GM18907 (cell line): ENCODE measurements around the gene BLID.

Source experiments
- ATAC-seq: cut with Tn5 transposase; IDR thresholded peaks from one replicate; pipeline ENCODE4 v1.9.1; 2021; ENCODE audit warnings: mild to moderate bottlenecking, moderate library complexity; ENCODE audit not compliant: unreplicated experiment

BLID gene

GRCh38 chr11:122140500-122140899 is 24.5 kb upstream of the BLID start:
- ATAC-seq: no peak

DNA sequence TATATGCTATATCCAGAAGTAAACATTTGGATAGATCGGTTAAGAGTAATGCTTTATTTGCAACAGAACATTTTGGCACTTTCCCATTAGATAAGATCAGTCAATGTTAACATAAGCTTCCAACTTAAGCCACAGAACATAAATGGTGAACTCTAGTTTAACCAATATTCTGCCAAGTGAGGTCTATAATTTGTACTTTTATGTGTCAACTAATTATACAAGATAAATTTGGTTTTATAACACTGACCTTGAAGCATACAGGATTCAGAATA is 23.5 kb upstream of the BLID start:
- no peak for ATAC-seq

DNA sequence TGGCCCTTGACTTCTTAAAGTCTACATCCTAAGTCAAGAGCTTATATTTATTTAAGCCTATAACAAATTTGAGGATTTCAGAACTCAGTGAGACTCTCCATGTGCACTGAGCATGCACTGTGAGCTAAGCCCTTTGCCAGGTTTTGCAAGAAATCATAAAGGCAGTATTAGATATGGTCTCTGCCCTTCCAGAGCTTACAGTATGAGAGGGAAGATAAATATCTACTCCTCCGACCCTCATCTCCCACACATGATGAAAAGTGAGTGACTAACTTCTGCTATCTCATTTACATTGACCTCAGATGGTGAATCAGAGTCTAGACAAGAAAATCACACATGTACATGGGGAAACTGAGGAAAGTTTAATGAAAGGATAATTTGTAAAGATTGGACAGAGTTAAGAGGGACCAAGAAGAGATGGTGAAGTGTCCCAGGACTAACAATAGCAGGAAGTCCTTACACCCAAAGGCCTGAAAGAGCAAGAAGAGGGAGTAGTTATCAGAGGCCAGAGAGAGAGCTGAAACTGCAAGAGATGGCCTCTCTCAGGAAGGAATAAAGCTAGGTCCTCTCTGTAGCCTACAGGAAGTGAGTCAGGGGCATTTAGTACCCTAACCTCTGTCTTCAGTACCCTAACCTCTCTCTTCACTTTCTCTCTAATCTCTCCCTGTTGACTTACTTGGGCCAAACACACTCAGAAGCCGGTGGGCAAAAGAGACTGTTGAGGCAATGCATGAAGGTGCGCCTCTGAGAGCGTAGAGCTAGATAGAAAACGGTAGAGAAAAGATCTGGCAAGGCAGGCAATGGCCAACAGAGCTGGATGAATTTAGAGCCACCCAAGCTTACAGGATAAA is 23.0 kb upstream of the BLID start:
- no peak for ATAC-seq

- no peak for ATAC-seq
These were observed 21.2 kb upstream of the BLID start for GRCh38 chr11:122137078-122137793.

DNA sequence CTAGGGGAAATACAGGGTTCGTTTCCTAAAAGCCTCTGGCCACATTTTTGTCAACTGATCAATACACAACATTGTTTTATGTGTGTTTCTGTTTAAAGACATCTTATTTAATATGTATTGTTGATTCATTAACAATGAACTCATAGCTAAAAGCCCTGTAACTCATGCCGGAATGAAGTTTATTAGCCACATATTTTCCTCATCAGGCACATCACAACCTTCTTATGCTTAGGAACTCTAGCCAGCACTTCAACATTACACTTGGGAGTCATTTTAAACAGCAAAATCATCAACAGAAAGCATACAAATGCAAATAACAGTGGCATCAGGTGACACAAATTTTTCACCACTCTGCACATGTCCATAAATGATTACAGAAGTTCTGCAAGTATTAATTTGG is 15.1 kb upstream of the BLID start:
- no peak for ATAC-seq

GRCh38 chr11:122128146-122128545 is 12.1 kb upstream of the BLID start:
- no peak for ATAC-seq

GRCh38 chr11:122127020-122127419 is 11.0 kb upstream of the BLID start:
- no peak for ATAC-seq

GRCh38 chr11:122126024-122126688 is 10.1 kb upstream of the BLID start:
- ATAC-seq: no peak

GRCh38 chr11:122123263-122123929 is 7.4 kb upstream of the BLID start:
- no peak for ATAC-seq

- ATAC-seq: no peak
These were observed 6.2 kb upstream of the BLID start for GRCh38 chr11:122122179-122122578.

- no peak for ATAC-seq
These were observed 4.1 kb upstream of the BLID start for GRCh38 chr11:122120096-122120495.

DNA sequence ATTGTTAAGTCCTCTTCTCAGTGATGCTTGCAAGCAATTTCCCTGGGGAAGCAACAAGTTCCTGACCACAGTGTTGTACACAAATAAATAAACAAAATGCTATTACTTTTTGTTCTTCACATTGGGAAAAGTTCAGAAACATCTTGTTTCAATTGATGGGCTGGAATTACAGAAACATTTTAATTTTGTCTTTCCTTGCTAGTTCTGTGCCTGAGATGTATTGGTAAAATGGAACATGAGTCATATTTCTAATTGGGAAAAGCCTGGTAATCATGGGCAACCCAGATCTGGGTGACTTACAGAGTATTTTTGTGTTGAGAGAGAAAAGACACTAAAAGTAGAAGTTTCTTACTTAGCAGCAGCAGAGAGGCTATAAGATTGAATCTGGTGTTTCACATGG is 576 bp upstream of the BLID start:
- no peak for ATAC-seq

GRCh38 chr11:122114976-122115375 is 1.0 kb downstream of the BLID start:
- ATAC-seq: no peak

- ATAC-seq: no peak
These were observed 1.9 kb downstream of the BLID start for GRCh38 chr11:122113836-122114825.

DNA sequence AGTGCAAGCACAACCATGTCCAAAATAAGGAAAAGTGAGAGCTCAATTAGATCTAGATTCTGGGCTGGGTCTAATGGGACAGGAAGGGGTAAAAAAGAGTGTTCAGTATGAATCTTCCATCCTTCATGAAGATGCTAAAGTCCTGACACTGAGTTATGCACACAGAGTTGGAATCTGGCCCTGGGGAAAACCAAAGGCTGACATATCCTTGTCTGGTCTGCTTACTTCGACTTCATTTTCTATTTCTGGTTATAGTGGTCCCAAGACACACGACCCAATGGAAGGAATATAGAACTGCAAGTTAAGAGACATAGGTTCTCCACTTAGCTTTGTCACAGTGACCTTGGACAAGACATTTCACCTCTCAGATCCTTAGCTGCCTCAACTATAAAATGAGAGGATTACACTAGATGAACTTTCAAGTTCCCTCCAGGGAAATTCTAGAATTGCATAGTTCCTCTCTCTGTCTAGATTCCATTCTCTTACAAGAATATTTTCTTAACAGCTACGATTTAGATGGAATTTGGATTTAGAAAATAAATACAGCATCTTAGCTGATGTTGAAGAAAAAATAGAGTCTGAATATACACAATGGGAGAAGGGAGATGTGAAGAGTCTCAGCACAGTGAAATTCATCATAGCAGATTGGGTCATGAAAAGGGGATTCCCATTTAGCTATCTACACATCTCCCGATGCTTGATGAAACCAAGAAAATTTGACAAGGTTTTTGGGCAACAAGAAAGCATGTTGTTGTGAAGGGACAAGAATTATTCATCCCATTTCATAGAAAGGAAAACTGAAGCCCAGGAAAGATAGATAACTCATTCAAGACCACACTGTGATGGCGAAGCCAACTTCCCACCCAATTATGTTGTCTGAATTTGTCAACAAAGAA is 3.3 kb downstream of the BLID start:
- no peak for ATAC-seq

DNA sequence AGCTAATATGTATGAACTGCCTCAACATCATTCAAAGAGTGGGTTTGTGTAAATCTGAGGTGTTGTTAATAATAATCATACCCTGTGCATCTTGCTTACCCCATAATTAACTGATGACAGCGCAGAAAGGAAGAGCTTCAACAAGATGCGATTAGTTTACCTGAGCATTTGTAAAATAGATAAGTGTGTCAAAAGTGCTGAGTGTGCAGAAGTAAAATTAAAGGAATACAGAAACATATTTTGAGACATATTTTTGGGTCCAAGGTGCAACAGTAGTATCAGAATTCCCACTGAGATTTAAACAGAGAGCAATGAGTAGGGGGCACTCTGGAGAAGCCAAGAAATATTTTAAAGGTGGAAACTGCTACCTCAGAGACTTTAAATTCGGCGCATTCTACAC is 6.1 kb downstream of the BLID start:
- ATAC-seq: no peak

DNA sequence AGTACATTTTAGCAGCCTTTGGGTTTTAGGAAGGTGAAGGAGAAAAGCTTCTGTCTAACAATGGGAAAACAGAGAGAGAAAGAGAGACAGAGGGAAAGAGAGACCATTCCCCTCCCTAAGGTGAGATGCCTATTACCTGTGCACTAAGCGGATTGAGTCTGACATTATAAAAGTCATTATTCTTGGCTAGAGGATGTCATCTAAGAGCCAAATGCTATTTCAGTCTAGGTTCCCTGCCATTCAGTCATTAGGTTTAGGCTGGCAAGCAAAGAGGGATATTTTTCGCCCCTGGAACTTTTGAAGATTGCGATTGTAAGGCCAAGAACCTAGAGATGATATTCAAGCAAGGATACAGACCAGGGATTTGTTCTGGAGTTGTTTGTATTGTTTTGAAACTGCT is 7.2 kb downstream of the BLID start:
- no peak for ATAC-seq

DNA sequence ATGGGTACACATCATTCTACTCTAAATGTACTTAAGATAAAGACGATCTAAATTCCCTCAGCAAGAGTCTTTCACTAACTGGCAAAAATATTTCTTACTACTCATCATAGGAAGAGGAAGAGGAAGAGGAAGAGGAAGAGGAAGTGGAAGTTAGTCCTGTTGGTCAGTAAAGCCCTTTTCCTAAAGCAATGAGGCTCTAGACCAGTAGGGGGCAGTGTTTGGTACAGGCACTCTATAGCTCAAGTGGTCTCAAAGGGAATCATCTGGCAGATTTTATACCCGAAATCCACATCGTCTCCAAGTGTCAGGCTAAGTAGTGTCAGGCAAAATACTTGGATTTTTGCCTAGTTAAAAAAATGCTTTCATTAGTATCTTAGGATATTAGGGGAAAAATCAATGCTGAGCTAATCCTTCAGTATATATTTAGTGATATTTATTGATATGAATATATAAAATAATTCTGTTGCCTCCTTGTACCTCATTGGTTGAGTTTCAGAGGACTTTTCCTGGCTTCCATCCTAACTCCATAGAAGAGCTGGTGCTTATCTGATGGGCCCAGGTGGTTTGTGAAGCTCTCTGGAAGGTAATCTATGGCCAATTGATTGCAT is 7.7 kb downstream of the BLID start:
- no peak for ATAC-seq

DNA sequence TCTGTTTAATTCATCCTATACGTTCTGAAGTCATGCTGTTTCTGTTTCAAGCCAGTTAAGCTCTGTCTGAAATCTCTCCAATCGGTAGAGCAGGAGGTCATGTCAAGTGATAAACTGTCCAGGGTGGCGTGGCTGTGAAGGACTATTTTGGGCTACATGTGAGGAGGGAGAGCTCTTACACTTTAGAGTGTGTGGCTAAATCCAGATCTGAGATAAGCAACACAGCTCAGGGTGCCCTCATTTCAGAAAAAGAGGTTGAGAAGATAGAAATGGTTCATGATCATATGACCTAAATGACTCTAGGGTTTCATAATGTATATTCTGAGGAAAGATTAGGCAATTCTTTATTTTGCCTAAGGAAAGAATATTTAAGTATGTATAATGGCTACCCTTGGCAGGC is 8.4 kb downstream of the BLID start:
- no peak for ATAC-seq
